GM12873 (cell line): Measurements from ENCODE around the gene ZBTB21.

Experiments used
- TF ChIP-seq, protein P1 (sequence below): IDR thresholded peaks from 2 replicates; pipeline ENCODE4 v1.5.1; 2012; ENCODE audit warnings: low read depth, mild to moderate bottlenecking, moderate library complexity, low read length, control low read depth; ENCODE audit not compliant: insufficient read depth; ENCODE audit errors: missing control alignments

The ZBTB21 gene

DNA sequence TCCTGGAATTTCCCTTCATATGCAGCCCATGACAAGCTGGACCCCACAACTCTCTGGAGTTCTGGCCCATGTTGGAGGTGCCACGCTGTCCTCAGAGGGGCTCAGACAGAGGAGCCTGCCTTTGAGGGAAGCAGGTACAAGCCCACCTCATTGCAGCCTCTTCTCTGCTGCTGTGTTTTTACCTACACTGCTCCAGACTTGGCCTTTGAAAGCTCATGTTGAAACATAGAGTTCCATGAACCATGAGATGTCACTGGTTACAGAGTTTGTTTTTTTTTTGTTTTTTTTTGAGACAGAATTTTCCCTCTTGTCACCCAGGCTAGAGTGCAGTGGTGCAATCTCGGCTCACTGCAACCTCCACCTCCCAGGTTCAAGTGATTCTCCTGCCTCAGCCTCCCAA is 22.1 kb upstream of the ZBTB21 start:
- TF ChIP-seq, protein P1, sequence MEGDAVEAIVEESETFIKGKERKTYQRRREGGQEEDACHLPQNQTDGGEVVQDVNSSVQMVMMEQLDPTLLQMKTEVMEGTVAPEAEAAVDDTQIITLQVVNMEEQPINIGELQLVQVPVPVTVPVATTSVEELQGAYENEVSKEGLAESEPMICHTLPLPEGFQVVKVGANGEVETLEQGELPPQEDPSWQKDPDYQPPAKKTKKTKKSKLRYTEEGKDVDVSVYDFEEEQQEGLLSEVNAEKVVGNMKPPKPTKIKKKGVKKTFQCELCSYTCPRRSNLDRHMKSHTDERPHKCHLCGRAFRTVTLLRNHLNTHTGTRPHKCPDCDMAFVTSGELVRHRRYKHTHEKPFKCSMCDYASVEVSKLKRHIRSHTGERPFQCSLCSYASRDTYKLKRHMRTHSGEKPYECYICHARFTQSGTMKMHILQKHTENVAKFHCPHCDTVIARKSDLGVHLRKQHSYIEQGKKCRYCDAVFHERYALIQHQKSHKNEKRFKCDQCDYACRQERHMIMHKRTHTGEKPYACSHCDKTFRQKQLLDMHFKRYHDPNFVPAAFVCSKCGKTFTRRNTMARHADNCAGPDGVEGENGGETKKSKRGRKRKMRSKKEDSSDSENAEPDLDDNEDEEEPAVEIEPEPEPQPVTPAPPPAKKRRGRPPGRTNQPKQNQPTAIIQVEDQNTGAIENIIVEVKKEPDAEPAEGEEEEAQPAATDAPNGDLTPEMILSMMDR, result no peak

DNA sequence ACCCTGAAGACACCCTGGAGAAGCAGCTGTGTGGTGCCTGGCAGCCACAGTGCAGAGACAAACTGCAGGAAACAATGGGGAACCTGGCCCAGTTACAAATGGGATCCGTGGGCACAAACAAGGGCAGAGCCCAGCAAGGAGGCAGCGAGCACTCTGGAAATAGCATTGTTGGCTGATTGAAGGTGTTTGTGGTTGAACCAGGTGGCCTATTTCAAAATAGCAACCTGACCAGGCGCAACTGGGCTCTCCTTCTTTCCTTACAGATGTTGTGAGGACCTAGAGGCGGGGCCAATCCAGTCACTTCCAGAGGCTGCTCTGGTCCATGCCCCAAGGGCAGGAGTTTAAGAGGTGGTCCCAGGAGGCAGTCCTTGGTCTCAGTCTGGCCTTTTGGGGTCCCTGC is 21.7 kb upstream of the ZBTB21 start:
- TF ChIP-seq, protein P1, result no peak

GRCh38 chr21:42031241-42031640 is 21.1 kb upstream of the ZBTB21 start:
- TF ChIP-seq, protein P1, result no peak

DNA sequence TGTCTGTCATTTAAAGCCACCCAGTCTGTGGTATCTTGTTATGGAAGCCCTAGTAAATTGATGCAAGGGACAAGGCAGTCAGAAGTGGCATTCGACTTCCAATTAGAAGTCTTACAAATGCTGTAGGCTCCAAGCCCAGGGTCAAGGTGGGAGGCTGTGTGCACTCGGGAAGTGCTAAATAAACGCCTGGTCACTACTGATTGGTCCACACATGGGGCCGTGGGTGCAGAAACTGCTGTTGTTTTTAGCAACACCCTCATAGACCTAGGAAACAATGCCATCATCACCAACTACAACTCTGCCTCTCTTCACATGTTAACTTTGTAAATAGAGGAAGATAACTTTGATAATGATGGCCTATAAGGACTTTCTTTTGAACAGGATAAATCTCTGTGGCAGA is 20.2 kb upstream of the ZBTB21 start:
- TF ChIP-seq, protein P1, result no peak

DNA sequence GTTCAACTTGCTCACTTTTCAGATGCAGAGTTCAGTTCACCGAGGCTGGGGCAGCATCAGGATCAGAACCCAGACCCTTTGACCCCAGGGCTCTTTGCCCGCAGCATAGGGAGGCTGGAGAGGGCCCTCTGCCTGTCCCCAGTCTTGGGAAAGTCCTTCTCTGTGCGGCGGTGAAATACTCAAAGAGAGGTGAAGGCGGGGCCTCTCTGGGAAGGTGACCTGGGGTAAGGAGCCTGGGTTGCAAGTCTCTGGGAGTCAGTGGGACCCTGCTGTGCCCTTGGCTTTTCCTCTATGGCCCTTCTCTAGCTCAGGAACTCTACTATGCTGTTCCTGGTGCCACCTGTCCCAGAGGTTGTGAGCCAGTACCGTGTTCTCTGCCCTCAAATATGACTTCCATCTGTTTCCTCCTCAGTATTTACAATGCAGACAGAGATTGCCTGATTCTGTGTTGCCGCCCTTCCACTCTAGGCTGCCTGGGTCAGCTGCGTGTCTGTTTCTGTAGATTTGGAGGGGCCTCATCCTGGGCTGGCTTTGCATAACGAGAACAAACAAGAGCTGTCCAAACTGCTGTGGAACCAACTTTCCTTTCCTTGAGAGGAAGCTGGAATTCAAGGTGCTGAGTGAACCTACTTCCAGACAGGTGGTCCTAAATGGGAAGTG is 18.7 kb upstream of the ZBTB21 start:
- TF ChIP-seq, protein P1, result no peak

- TF ChIP-seq, protein P1, result no peak
Measured at GRCh38 chr21:42027822-42028765, 17.9 kb upstream of the ZBTB21 start.

GRCh38 chr21:42027085-42027821 is 17.1 kb upstream of the ZBTB21 start:
- TF ChIP-seq, protein P1, result no peak
